ENCODE results near the gene DENND4A. TPM values are rescaled to one million over a fixed set of nuclear protein-coding genes. Genes with fewer than 3 reads are reported as not detected.

The DENND4A gene
- total RNA-seq, 1 experiment from 2014 or later: 14.4 TPM

GRCh38 chr15:65778269-65778668, 13.8 kb downstream of the DENND4A start:
- H3K4me1 ChIP-seq (ENCODE audit: control insufficient read depth, insufficient read depth, low read length): no peaks in the 10 kb centered on the region
- H3K27me3 ChIP-seq (ENCODE audit: control insufficient read depth, insufficient read depth, low read length): no peaks in the 10 kb centered on the region
- no TSS peak for BruUV-seq (replicated peaks)
- ChIA-PET CTCF (no interaction called here), POLR2A (interaction anchor here (0.8 kb wide), 1 partner anchor 13 kb away, joined by 4 read pairs; no protein-coding TSS in a partner anchor)
- TF ChIP-seq TCF7L2 (IDR thresholded peaks at IDR 0.05; ENCODE audit: low read depth, low read length): no peak
- TF ChIP-seq POLR2AphosphoS5 (IDR thresholded peaks at IDR 0.05; ENCODE audit: low read depth, low read length): no peak
- TF ChIP-seq SIN3A (IDR thresholded peaks at IDR 0.05; ENCODE audit: borderline replicate concordance, insufficient read depth, low read depth, low read length): no peak
- no peak for TF ChIP-seq REST (IDR thresholded peaks at IDR 0.05; ENCODE audit: insufficient read depth in 1 of 2, low read depth in 2 of 2, low read length in 1 of 2)
- TF ChIP-seq CTCF (IDR thresholded peaks at IDR 0.05): no peak
- no peaks in the 10 kb centered on the region for H3K9me3 ChIP-seq (ENCODE audit: control insufficient read depth, insufficient read depth, low read depth, low read length)
- intact Hi-C loops (cut with micrococcal nuclease; ENCODE audit: unreplicated experiment): no loop called here
- no peaks in the 10 kb centered on the region; the same call in 1 of the 2 replicates for H3K36me3 ChIP-seq (ENCODE audit: control insufficient read depth, insufficient read depth, low read length)
- in situ Hi-C loops (cut with HindIII; ENCODE audit: low pct_unique_long_range_greater_than_20kb, low sequenced_read_pairs): no loop called here
- DNase-seq (ENCODE audit: low read depth, low spot score) (no peak), ATAC-seq (no peak)
- H3K27ac ChIP-seq (ENCODE audit: low read length): no peak overlapping the region
- H3K4me3 ChIP-seq (ENCODE audit: low read depth in 2 of 2, low read length in 2 of 2): no peak overlapping the region

GRCh38 chr15:65777843-65778242, 14.2 kb downstream of the DENND4A start:
- H3K4me3 ChIP-seq (ENCODE audit: low read depth in 2 of 2, low read length in 2 of 2): no peak overlapping the region
- ATAC-seq: no peak
- no peak for TF ChIP-seq CTCF (IDR thresholded peaks at IDR 0.05)
- TF ChIP-seq TCF7L2 (IDR thresholded peaks at IDR 0.05; ENCODE audit: low read depth, low read length): no peak
- no peak for TF ChIP-seq POLR2AphosphoS5 (IDR thresholded peaks at IDR 0.05; ENCODE audit: low read depth, low read length)
- TF ChIP-seq REST (IDR thresholded peaks at IDR 0.05; ENCODE audit: insufficient read depth in 1 of 2, low read depth in 2 of 2, low read length in 1 of 2): no peak
- no peak for TF ChIP-seq SIN3A (IDR thresholded peaks at IDR 0.05; ENCODE audit: borderline replicate concordance, insufficient read depth, low read depth, low read length)
- no peak overlapping the region for H3K27ac ChIP-seq (ENCODE audit: low read length)
- intact Hi-C loops (cut with micrococcal nuclease; ENCODE audit: unreplicated experiment) (no loop called here), in situ Hi-C loops (cut with HindIII; ENCODE audit: low pct_unique_long_range_greater_than_20kb, low sequenced_read_pairs) (no loop called here)
- no peaks in the 10 kb centered on the region; the same call in 1 of the 2 replicates for H3K36me3 ChIP-seq (ENCODE audit: control insufficient read depth, insufficient read depth, low read length)
- DNase-seq (ENCODE audit: low read depth, low spot score): no peak
- H3K9me3 ChIP-seq (ENCODE audit: control insufficient read depth, insufficient read depth, low read depth, low read length): no peaks in the 10 kb centered on the region
- CTCF ChIA-PET: no interaction called here
- H3K4me1 ChIP-seq (ENCODE audit: control insufficient read depth, insufficient read depth, low read length): no peaks in the 10 kb centered on the region
- BruUV-seq (replicated peaks): no TSS peak
- no peaks in the 10 kb centered on the region for H3K27me3 ChIP-seq (ENCODE audit: control insufficient read depth, insufficient read depth, low read length)
- POLR2A ChIA-PET: interaction anchor here (0.8 kb wide), 1 partner anchor 13 kb away, joined by 4 read pairs; no protein-coding TSS in a partner anchor

Data from Panc1 (cell line).